NB4 (cell line): Measurements from ENCODE around the gene LRRC8C.

Experiments used
- DNase-seq: peaks from one replicate; pipeline ENCODE4 v3.0.0; 2010; ENCODE audit warnings: low read depth
- H3K4me3 ChIP-seq: one replicate; pipeline ENCODE4 v1.5.1; 2011; ENCODE audit warnings: mild to moderate bottlenecking, low read depth, low read length, moderate library complexity
- MYC ChIP-seq: IDR thresholded peaks from 2 replicates; pipeline ENCODE4 v1.6.1; 2011; ENCODE audit warnings: low read depth, low read length
- POLR2A ChIP-seq: IDR thresholded peaks from 2 replicates; pipeline ENCODE4 v1.6.1; 2011; ENCODE audit warnings: mild to moderate bottlenecking; ENCODE audit not compliant: insufficient read length; ENCODE audit errors: extremely low read depth
- TF ChIP-seq, protein P1 (sequence below): IDR thresholded peaks from one replicate; pipeline ENCODE4 v1.5.1; 2012; ENCODE audit warnings: low read depth, low read length
- TF ChIP-seq, protein P2 (sequence below): IDR thresholded peaks from 2 replicates; pipeline ENCODE4 v1.6.1; 2011; ENCODE audit warnings: low read depth, low read length

Gene LRRC8C

DNA sequence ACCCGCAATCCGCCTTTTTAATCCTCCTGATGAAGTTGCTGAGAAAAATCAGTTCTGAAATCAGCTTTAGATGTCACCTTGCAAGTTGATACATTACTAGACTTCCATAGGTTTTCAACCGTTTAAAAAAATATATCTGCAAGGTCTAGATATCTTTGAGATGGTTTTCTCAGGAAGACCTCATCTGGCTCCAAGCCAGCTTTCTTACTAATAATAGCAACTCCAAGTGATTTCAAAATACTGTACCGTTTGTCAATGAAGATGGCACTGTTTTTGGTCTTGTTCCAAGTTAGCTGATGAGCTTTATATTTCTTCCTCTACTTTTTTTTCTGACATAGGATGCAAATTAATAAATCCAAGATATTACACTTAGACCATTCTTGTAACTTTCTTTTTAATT is 40.3 kb downstream of the LRRC8C start:
- H3K4me3 ChIP-seq = no peak overlapping the region
- TF ChIP-seq, protein P1, sequence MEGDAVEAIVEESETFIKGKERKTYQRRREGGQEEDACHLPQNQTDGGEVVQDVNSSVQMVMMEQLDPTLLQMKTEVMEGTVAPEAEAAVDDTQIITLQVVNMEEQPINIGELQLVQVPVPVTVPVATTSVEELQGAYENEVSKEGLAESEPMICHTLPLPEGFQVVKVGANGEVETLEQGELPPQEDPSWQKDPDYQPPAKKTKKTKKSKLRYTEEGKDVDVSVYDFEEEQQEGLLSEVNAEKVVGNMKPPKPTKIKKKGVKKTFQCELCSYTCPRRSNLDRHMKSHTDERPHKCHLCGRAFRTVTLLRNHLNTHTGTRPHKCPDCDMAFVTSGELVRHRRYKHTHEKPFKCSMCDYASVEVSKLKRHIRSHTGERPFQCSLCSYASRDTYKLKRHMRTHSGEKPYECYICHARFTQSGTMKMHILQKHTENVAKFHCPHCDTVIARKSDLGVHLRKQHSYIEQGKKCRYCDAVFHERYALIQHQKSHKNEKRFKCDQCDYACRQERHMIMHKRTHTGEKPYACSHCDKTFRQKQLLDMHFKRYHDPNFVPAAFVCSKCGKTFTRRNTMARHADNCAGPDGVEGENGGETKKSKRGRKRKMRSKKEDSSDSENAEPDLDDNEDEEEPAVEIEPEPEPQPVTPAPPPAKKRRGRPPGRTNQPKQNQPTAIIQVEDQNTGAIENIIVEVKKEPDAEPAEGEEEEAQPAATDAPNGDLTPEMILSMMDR = no peak
- TF ChIP-seq POLR2A (no peak), MYC (no peak)
- TF ChIP-seq, protein P2, sequence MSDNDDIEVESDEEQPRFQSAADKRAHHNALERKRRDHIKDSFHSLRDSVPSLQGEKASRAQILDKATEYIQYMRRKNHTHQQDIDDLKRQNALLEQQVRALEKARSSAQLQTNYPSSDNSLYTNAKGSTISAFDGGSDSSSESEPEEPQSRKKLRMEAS = no peak
- peak; percentile 60 for DNase-seq

DNA sequence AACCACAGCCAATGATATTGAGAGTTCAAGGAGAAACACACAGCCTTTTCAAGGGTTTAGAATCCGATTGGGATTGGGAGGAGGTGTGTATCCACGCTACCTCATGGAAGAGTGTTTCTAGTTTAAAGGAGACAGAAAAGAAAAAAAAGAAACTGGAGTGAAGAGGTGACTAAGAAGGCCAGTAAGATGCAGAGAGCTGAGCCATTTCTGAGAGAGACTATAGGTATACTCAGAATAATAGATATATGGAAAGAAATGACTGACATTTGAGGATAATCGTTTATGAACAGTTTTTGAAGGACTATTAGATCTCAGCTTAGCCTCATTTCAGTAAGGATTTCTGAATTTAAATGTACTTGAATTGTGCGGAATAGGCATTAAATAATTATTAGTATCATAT is 42.8 kb downstream of the LRRC8C start:
- DNase-seq = no peak
- TF ChIP-seq, protein P2 = no peak
- TF ChIP-seq MYC (no peak), POLR2A (no peak)
- TF ChIP-seq, protein P1 = no peak
- no peak overlapping the region for H3K4me3 ChIP-seq

DNA sequence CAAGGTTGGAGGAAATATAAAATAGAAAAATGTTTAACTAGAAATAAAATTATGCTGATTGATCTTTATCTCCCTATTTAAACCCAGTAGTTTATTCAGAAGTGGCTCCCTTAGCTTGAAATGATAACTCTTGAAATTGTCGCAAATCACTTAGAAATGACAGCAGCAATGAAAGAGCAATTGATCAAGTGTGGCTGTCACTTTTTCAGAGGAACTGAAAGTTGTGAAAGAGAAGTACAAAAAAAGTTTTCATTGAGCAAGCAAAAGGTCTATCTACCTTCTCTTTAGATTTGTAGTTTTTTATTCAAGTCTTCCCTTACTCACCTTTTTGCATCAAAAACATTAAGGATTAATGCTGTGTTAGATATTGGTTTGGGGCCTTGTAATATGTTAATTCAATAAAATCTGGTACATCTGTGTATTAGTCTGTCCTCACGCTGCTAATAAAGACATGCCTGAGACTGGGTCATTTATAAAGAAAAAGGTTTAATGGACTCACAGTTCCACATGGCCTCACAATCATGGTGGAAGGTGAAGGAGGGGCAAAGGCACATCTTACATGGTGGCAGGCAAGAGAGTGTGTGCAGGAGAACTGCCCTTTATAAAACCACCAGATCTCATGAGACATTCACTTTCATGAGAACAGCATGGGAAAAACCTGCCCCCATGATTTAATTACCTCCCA is 48.3 kb downstream of the LRRC8C start:
- no peak overlapping the region for H3K4me3 ChIP-seq
- TF ChIP-seq, protein P2 = no peak
- TF ChIP-seq, protein P1 = no peak
- no peak for TF ChIP-seq POLR2A
- no peak for TF ChIP-seq MYC
- DNase-seq = no peak

DNA sequence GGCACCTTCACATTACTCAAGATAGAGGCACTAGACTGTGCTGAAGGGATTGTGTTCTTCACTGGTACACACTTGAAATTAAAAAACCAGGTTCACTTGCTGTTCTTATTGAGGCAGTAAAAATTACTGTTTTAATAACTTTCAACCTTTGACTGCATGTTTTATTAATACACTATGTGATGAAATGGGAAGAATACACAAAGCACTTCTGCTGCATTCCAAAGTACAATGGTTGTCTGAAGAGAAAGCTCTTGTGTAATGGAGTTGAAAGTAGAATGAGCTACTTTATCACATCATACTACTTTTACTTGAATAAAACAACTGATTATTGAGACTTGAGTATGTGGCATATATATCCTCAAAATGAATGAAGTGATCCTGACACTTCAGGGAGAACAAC is 49.7 kb downstream of the LRRC8C start:
- no peak for TF ChIP-seq MYC
- TF ChIP-seq, protein P2 = no peak
- TF ChIP-seq, protein P1 = no peak
- no peak for TF ChIP-seq POLR2A
- H3K4me3 ChIP-seq = no peak overlapping the region
- no peak for DNase-seq

DNA sequence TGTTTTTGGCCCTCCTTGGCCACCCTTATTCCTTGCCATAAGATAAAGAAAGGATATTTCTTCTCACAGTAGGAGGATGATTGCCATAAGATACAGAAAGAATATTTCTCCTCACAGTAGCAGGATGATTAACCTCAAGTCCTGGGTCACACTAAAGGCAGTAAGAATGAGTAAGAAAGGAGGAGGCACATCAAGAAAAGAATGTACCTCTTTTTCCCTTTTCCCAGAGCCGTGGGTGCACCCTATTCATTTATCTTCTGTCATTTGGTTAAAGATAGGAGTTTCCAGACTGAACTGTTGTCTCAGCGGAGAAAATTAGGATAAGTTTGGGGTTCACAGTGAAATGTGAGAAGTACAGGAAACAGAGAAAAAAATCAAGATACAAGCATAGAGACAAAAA is 52.5 kb downstream of the LRRC8C start:
- DNase-seq = no peak
- TF ChIP-seq MYC = no peak
- TF ChIP-seq, protein P2 = no peak
- TF ChIP-seq POLR2A = no peak
- TF ChIP-seq, protein P1 = no peak
- no peak overlapping the region for H3K4me3 ChIP-seq
